Measurements from ENCODE around the gene DUSP28. TPM values are rescaled to one million over a fixed set of nuclear protein-coding genes. Genes with fewer than 3 reads are reported as not detected.

Gene DUSP28
- total and polyA plus RNA-seq, 2 of the 13 experiments (the other 11 are each of a cell fraction or from before 2014, with no cell fraction given) = 5.2 to 8.6 TPM

DNA sequence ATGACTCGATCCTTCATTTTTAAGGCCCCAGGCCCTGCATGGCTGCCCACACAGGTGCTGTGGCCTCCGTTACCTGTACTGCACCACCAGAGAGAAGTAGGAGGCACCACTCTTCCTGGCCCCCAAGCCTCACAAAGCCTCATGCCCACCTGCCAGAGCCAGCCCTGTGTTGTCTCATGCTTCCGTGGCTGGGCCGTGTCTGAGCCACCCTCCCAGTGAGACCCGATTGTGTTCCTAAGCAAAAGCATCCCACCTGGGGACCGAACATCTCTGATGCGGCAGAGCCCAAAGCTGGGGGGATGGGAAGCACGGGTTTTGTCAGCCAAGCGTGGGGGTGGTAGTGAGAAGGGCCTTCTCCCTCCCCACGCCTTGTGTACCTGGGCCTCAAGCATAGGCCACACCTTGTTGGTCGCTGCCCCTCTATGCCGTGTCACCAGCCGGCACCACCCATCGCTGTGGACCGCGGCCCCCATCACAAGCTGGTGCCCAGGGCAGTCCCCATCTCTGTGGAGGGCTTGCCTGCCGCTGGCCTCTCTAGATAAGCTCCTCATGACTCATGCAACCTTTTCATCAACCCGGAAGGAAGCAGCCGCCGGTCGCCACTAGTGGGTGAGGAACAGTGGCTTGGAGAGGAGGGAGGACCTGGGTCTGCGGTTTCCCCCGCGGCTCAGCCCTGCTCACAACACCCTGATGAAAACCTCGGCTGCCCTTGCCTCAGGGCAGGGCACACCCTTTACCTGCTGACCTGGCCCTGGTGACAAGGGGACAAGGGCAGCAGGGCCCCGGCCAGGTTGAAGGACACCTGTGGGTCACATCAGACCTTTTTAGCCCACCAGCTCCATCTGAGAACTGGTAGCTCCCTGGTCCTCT is 5.4 kb downstream of the DUSP28 start (continued):
- TF ChIP-seq MBD4 (IDR thresholded peaks at IDR 0.05; ENCODE audit: borderline replicate concordance, low read length) (no peak), DZIP1 (CRISPR knock-in tag; IDR thresholded peaks at IDR 0.05) (peak; percentile 15), SRSF4 (IDR thresholded peaks at IDR 0.05; ENCODE audit: low read depth, low read length, poor library complexity, severe bottlenecking) (no peak), ZBED4 (CRISPR knock-in tag; IDR thresholded peaks at IDR 0.05; ENCODE audit: borderline replicate concordance) (0 out of 2 replicates have a peak, but pooled peaks have one; percentile 18), ZNF83 (CRISPR knock-in tag; IDR thresholded peaks at IDR 0.05; ENCODE audit: borderline replicate concordance) (no peak), ZMAT3 (CRISPR knock-in tag; conservative IDR thresholded peaks at IDR 0.05) (peak; percentile 69; the same call in 1 of the 2 replicates), ZNF350 (CRISPR knock-in tag; IDR thresholded peaks at IDR 0.05; ENCODE audit: borderline replicate concordance, low read depth) (peak; percentile 77; the same call in 1 of the 2 replicates), ELF4 (CRISPR knock-in tag; IDR thresholded peaks at IDR 0.05; ENCODE audit: borderline replicate concordance) (peak; percentile 83; the same call in 1 of the 2 replicates), KLF13 (CRISPR knock-in tag; IDR thresholded peaks at IDR 0.05) (no peak), ARHGAP35 (CRISPR knock-in tag; IDR thresholded peaks at IDR 0.05; ENCODE audit: borderline replicate concordance) (no peak), CCDC6 (CRISPR knock-in tag; IDR thresholded peaks at IDR 0.05) (peak; percentile 61; the same call in 1 of the 2 replicates), FOSL2 (CRISPR knock-in tag; IDR thresholded peaks at IDR 0.05) (peak; percentile 98), NR1H2 (CRISPR knock-in tag; IDR thresholded peaks at IDR 0.05; ENCODE audit: borderline replicate concordance, low read depth) (no peak), MLLT10 (CRISPR knock-in tag; IDR thresholded peaks at IDR 0.05) (no peak), MBNL3 (CRISPR knock-in tag; conservative IDR thresholded peaks at IDR 0.05) (no peak)
